HT-29 (cell line): ENCODE data around the gene ZC3H12D. TPM values are rescaled to one million over a fixed set of nuclear protein-coding genes. Genes with fewer than 3 reads are reported as not detected.

Experiments used
- DNase-seq: peaks from one replicate; pipeline ENCODE4 v3.0.0-alpha.2; 2015; ENCODE audit warnings: low spot score
- total RNA-seq: library from RNA; depleted of rRNA; stranded (reverse); fragments of >200 nt; shearing (Covaris generic); gene quantifications from 2 replicates; pipeline ENCODE4 v1.2.3, GENCODE V29; 2014

The ZC3H12D gene
- total RNA-seq, 1 experiment from 2014 or later, result not detected

- no peak for DNase-seq
These were observed 41.2 kb downstream of the ZC3H12D start for GRCh38 chr6:149443411-149444181.

GRCh38 chr6:149441740-149442139, 43.1 kb downstream of the ZC3H12D start:
- no peak for DNase-seq

DNA sequence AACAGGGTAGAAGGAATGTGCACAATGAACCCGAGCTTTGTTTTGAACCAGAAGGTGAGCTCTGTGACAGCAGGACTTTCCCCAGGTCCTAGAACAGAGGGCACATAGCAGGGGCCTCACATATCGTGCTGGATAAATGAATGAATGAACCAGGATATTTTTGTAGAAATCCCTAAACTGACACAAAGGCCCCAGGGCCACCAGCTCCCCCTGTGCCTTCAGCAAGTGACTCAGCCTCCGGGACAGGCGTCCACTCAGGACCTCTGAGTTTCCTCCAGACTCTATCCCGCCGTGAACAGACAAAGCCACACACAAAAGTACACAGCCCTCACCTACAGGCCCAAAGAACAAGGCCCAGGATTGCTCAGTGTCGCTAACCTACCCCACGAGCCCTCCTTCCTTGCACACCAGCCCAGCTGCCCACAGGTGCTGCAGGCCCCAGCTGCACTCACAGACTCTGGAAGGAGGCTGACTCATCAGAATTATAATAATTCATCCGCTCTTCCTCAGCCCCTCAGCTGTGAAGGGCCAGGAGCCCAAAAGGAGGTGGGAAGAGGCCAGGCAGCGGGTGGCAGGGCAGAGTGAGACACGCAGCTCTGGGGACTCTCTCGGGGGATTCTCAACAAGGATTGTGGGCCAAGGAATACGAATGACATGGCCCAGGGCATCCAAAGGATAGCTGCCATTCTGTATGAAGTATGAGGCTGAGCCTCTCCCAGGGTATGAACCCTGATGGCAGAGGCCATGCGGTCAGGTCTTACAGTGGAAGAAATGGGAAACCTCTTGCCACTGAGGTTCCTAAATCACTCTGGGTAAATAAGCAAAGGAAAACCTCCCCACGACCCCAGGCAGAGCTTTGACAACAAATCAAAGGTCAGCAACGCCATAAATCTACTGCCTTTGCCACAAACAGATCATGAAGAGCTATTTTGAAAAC, 43.8 kb downstream of the ZC3H12D start:
- DNase-seq, result no peak

GRCh38 chr6:149439626-149440025, 45.2 kb downstream of the ZC3H12D start:
- DNase-seq, result no peak

GRCh38 chr6:149438855-149439254, 46.0 kb downstream of the ZC3H12D start:
- DNase-seq, result no peak

DNA sequence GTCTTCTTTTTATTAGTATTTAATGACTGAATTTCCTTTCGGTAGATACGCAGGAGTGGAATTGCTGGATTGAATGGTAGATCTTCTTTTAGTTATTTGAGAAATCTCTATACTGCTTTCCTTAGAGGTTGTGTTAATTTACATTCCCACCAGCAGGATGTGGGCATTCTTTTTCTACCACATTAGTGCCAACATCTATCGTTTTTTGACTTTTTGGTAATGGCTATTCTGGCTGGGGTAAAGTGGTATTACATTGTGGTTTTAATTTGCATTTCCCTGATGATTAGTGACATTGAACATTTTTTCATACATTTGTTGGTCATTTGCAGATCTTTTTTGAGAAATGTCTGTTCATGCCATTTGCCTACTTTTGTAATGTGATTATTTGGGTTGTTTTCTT, 47.6 kb downstream of the ZC3H12D start:
- no peak for DNase-seq

- no peak for DNase-seq
These were observed 48.2 kb downstream of the ZC3H12D start for GRCh38 chr6:149436647-149437046.

DNA sequence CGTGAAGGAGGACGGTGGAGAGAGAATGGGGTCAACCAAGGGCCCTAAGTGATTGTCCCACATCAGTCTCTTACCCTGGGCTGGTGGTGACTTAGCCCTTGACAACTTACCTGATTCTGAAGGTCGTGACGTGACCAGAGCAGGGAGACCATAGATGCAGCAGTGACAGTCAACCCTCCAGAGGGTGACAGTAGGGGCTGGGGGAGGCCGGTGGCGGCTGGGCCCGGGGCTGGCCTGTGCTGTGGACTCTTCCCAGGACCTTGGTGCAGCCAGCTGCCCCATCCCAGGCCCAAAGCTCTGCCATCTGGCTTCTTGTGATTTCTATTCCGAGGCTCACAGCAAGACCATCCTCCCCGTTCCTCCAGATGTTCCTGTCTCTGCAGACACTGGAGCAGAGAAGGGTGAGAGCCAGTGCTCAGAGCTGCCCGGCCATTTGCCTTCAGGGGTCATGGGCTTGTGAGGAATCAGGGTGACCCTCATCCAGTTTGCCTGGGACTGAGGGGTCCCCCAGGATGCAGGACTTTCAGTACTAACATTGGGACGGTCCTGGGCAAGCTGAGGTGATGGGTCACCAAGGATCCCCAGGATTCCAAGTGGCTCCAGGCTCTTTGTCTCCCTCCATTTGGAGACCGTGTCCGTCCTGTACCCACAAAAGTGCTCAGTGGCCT, 48.8 kb downstream of the ZC3H12D start:
- no peak for DNase-seq

GRCh38 chr6:149433881-149434280, 50.9 kb downstream of the ZC3H12D start:
- no peak for DNase-seq

DNA sequence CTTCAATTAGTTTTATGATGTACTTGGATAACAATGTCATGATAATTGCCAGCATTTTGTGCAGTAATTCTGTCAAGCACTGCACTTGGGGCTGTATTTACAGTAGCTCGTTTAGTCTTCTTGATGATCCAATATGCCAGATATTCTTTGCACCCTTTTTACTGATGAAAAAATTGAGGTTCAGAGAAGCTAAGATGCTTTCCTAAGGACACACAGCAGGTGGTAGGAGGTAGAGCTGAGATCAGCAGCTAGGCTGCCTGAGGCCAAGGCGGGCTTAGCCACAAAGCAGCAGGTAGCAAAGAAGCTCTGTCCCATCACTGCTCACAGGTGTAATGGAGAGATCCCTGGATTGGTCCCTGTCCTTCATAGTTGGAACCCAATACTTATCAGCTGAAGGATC, 51.4 kb downstream of the ZC3H12D start:
- no peak for DNase-seq

DNA sequence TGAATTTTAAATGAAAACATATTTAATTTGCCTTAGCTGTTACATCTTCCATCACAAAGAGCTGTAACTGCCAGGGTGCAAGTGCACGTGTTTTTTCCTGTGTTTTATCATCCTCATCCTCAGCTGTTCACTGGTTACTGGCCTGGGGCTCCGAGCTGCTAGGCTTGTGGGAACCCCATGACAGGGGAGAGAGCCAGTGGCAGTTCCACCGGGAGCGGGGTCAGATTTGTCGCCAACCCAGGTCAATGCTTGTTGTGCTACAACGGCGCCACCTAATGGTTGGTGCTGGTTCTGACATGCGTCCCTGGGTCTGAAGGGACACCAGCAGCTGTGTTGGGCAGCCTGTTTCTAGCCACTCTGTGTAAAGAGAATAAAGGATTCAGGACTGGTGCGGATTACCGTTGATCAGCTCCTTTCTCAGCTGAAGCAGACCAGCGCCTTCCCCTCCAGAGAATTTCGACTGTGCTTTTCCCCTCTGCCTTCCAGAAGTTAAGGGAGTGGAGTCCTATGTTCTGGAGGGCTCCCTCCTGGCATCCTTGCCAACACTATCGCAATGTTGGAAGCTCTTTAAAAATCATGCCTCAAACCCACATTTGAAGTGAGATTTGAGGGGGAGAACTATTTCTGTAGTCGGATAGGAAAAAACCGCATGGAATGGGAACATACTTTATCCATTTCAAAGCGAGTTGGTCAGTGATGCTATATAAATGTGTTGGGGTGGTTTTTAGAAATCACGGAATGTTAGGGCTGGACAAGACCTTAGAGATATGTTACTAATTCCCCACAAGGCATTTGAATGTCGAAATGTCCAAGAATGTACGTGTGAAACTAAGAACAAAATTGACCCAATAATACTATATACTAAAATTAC, 52.7 kb downstream of the ZC3H12D start:
- peak; percentile 93 for DNase-seq

DNA sequence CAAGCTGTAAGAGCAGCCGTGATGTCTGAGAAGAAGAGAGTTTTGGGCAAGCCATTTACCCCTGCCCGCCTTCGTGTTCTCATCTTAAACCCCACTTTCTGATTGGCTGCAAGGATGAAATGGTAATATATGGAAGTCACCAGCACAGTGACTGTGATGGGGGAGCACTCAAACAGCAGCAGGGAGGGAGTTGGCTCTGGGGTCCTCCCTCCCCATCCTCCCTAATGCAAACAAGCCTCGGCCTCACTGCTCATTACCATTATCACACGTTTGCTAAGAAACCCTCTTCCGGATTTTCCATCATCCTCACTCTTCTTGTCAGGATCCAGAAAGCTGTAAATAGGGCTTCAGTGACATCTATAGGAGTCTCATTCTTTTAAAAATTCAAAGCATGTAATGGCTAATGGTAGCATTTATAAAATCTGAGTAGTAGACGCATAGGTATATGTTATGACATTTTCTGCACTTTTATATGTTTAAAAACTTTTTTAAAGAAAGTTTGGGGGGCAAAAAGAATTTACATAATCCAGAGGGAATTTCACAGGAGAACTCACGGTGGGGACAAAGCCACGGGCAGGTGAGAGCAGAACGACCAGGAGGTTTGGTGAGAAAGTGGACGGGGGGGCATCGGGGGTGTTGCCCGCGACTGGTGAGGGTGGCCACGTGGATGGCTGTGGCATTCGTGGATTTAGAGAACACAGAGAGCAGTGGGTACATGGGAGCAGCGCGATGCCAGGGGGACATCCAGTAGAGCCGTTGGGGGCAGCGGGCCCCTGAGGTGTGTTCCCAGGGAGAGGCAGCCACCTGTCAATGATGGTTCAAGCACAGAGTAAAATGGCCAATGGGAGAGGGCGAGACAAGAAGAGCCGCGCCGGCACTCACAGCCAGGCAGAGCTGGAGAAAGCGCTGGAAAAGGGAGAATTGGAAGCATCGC, 55.1 kb downstream of the ZC3H12D start:
- DNase-seq, result no peak

DNA sequence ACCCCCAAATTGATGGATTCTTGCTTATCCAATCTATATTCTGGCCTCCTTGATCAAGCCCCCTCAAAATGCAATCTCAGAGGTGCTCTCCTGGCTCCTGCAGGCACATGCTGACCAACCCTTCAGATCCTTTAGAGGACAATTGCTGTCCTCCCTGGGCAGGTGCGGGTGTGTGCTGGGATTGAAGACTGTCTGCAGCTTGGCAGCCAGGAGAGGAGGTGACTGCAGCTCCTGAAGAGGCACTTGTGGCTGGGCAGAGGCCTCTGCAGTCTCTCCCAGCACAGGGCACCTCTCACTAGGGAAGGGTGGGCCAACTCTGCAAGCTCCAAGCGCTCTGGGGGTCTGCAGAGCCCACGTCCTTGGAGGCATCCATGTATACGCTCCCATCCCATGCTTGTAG, 56.2 kb downstream of the ZC3H12D start:
- DNase-seq, result no peak

GRCh38 chr6:149425754-149426153, 59.1 kb downstream of the ZC3H12D start:
- DNase-seq, result no peak

- DNase-seq, result no peak
These were observed 59.6 kb downstream of the ZC3H12D start for GRCh38 chr6:149425224-149425623.

- DNase-seq, result no peak
These were observed 60.8 kb downstream of the ZC3H12D start for GRCh38 chr6:149423964-149424440.

GRCh38 chr6:149422581-149422980, 62.2 kb downstream of the ZC3H12D start:
- DNase-seq, result no peak

DNA sequence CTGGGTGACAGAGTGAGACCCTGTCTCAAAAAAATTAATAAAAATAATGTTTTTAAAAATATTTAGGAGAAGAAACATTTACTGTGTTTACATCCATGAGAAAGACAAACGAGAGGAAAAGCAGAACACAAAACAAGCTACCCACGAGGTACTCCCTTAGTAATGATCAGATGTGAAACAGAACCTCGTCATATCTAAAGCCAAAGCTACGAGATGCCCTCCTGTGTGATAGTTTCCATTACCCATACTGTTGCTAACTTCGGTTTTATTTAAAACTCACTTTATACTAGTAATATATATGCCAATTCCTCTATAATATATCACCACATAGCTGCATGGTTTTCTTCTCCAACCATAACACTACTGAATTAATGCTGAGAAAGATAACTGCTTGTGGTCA, 63.7 kb downstream of the ZC3H12D start:
- no peak for DNase-seq

DNA sequence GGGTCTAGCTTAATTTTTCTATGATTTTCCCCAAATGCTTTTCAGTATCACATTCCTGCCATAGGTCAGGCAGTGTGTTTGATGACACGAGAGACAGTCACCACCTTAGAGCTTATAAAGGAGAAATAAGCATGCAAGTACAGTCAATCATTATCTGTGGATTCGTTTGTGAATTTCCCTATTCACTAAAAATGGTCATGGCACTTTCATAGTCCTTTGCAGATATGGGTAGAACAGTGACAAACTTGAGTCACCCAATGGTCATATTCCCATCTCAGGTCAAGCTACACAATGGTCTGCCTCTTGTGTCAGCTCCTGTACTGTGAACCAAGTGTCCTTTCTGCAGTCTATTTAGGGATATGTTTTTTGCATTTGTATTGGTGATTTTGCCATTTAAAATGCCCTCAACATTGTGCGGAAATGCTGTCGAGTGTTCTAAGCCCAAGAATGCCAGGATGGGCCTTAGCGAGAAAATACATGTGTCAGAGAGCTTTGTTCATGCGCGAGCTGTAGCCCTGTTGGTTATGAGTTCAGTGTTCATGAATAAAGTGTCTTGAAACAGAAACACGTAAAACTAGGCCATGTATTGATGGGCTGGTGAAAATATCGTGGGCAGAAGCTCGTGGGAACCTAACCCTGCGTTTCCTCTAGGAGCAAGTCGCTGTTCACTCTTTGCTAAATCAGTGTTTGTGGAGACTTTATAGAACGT, 65.0 kb downstream of the ZC3H12D start:
- DNase-seq, result no peak
